IPS-15b (cell line): ENCODE data around the gene RBM38.

Source experiments
- H3K27me3 ChIP-seq: one replicate; pipeline ENCODE4 v1.6.1; 2013; ENCODE audit warnings: low read length; ENCODE audit not compliant: control insufficient read depth, insufficient read depth
- H3K36me3 ChIP-seq: one replicate; pipeline ENCODE4 v1.6.1; 2013; ENCODE audit warnings: low read length; ENCODE audit not compliant: control insufficient read depth, insufficient read depth
- H3K4me1 ChIP-seq: one replicate; pipeline ENCODE4 v1.6.1; 2013; ENCODE audit warnings: mild to moderate bottlenecking, low read length; ENCODE audit not compliant: control insufficient read depth, insufficient read depth
- H3K4me3 ChIP-seq: one replicate; pipeline ENCODE4 v1.5.1; 2013; ENCODE audit warnings: low read depth, low read length
- H3K9ac ChIP-seq: one replicate; pipeline ENCODE4 v1.6.1; 2013; ENCODE audit warnings: low read depth, mild to moderate bottlenecking, low read length
- H3K9me3 ChIP-seq: one replicate; pipeline ENCODE4 v1.6.1; 2013; ENCODE audit warnings: mild to moderate bottlenecking, low read length; ENCODE audit not compliant: control insufficient read depth, insufficient read depth

RBM38 gene

DNA sequence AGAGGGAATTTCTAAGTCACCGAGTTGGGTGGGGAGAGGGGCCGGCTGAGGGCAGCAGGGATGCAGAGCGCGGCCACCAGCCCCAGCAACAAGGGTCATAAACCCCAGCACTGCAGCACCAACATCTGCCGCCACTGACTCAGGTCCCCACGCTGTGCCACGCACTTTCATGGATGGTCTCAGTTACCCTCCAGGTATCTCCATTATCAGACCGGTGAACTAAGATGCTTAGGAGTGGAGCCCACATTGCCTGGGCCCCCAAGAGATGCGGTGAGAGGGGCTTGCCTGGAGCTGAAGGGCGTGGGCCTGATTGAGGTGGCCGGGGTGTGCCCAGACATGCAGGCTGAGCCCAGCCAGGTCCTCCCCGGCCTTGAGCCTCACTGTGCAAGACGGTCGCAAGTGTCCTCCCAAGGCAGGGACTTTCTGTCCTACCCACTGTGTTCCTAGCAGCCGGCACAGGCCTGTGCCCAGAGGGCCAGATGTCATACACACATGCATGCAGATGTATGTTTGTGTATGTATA, 19.3 kb downstream of the RBM38 start:
- Histone ChIP-seq H3K4me3 (no peak overlapping the region), H3K36me3 (peaks cover 37% of the 10 kb centered on the region), H3K27me3 (no peaks in the 10 kb centered on the region), H3K4me1 (no peaks in the 10 kb centered on the region), H3K9me3 (no peaks in the 10 kb centered on the region), H3K9ac (no peak overlapping the region)

DNA sequence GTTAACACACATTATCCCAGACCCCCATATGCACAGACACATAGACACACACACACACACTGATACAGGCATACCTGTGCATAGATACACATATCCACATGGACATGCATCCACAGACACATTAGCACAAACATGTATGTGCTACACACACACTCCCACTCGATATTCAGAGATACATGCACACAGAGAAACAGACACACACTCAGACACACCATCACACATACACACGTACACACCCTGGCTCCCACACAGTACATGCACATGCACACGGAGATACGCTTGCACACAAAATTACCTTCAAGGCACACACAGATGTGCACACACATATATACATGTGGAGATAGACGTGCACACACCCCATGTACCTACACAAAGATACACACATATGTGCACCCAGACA, 19.7 kb downstream of the RBM38 start:
- H3K36me3 ChIP-seq, result peaks cover 32% of the 10 kb centered on the region
- H3K4me1 ChIP-seq, result no peaks in the 10 kb centered on the region
- H3K9ac ChIP-seq, result no peak overlapping the region
- H3K9me3 ChIP-seq, result no peaks in the 10 kb centered on the region
- no peaks in the 10 kb centered on the region for H3K27me3 ChIP-seq
- no peak overlapping the region for H3K4me3 ChIP-seq

DNA sequence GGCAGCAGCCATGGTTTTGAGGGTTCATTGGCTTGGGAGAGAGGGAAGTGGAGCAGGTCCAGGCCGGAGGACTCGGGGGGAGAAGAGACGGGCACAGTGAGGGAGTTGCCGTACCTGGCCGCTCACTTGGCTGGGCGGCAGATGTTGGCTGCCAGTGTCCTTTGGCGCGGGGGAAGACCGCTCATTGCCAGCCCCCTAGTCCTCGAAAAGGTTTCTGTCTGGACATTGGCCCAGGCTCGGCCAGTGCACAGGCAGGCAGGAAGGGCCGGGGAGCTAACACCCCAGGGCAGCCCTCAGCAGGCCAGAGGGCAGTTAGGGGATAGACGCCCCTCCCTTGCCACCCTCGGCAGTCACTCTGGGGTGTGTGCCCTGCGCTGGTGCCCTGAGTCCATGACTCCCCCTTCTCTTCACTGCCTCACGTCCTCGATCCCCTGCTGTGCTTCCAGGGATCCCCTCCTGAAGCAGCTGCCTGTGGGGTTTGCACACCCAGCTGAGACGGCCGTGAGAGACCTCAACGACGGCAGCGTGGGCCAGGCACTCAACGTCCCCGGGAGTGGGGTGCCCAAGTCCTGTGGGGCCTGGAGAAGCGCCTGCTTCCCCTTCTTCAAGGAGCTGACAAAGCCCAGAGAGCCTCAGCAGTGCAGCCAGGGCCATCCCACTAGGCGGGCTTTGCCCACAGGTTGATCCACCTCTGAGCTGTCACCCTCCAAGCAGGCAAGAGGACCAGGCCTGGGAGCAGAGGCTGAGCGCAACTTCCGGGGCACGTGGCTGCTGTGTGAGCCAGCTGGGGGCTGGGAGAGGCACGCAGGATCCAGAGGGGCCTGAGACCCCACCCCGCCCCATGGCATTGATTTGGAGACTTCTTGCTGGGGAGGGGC, 20.4 kb downstream of the RBM38 start:
- no peak overlapping the region for H3K4me3 ChIP-seq
- no peak overlapping the region for H3K9ac ChIP-seq
- no peaks in the 10 kb centered on the region for H3K4me1 ChIP-seq
- peaks cover 28% of the 10 kb centered on the region for H3K36me3 ChIP-seq
- no peaks in the 10 kb centered on the region for H3K9me3 ChIP-seq
- H3K27me3 ChIP-seq, result no peaks in the 10 kb centered on the region

DNA sequence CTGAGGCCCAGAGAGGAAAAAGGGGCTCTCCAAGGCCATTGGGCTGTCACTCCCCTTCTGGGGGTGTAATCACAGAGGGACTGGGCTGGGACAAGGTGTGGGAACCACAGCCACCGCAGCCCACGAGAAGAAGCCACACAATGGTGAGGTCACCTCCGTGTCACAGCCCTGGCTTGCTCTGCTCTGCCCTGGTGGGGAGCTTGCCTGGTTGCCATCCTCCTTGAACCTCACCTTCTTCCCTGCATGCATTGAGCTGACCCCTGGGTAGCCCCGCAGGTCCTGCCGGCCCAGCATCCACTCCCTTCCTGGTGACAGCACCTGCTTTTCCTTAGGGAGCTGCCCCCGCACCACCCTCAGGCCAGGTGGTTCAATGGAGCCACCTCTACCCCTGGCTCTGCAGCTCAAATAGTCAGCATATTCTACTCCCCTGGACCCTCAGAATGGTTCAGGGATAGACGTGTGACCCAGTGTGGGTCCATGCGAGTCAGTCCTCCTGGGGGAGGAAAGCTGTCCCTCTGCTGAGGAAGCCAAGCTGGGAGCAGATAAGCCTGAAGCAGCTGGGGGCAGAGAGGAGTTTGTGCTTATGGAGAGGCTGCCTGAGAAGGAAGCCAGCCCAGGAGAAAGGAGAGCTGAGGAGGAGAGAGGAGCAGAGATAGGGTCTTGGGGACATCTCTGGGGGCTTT, 21.3 kb downstream of the RBM38 start:
- no peaks in the 10 kb centered on the region for H3K4me1 ChIP-seq

DNA sequence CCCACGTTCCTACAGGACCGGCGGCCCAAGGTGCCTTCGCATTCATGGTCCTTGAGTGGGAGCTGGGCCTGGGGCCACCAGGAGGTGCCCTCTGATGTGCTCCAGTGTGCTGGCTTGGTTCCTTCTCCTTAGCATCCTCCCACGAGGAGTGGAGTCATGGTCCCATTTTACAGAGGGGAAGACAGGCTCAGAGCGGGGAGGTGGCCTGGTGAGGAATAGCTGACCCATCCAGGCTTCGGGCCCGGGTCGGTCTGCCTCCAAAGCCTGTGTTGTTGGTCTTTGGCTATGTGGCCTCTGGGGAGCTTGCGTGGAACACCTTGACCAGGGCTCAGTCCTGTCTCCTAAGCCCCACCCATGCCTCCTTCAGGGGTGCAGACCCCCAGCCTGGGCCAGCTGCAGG, 22.8 kb downstream of the RBM38 start:
- no peaks in the 10 kb centered on the region for H3K27me3 ChIP-seq
- peaks cover 8% of the 10 kb centered on the region for H3K36me3 ChIP-seq
- no peaks in the 10 kb centered on the region for H3K4me1 ChIP-seq
- H3K9me3 ChIP-seq, result no peaks in the 10 kb centered on the region
- no peak overlapping the region for H3K4me3 ChIP-seq
- H3K9ac ChIP-seq, result no peak overlapping the region

More for the DNA sequence above, 21.3 kb downstream of the RBM38 start:
- Histone ChIP-seq H3K27me3 (no peaks in the 10 kb centered on the region), H3K4me3 (no peak overlapping the region), H3K9ac (no peak overlapping the region), H3K36me3 (peaks cover 22% of the 10 kb centered on the region), H3K9me3 (no peaks in the 10 kb centered on the region)

DNA sequence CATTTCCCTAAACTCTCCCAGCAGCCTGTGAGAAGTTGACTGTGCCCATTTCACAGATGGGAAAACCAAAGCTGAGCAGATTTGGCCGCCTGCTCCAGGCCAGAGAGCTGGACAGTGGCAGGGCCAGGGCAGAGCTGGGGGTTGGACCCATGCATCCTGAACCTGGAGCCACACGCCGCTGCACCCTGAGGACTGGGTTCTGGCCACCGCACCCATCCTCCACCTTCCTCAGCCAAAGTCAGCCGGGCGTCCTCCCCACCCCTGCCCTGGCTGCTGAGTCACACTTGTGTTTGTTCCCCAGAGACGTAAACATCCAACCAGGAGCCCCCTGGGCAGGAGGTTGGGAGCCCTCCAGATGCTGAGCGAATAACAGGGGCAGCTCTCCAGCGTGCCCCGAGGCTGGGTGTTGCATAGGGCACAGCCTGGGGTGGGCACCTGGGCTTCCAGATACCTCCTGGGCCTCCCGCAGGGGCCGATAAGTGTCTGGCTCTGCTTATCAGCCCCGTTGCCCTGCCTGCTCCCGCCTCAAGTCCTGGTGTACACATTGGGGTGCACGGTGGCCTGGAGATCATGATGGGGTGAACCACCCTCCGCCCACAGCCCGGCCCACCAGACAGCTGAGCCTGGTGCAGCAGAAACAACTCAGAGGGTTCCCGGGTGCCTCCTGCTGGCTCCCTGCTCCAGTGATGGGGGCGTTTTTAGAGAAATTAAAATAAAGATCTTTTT, 23.8 kb downstream of the RBM38 start:
- no peak overlapping the region for H3K9ac ChIP-seq
- no peaks in the 10 kb centered on the region for H3K27me3 ChIP-seq
- no peak overlapping the region for H3K4me3 ChIP-seq
- H3K9me3 ChIP-seq, result no peaks in the 10 kb centered on the region
- no peaks in the 10 kb centered on the region for H3K36me3 ChIP-seq
- H3K4me1 ChIP-seq, result no peaks in the 10 kb centered on the region

DNA sequence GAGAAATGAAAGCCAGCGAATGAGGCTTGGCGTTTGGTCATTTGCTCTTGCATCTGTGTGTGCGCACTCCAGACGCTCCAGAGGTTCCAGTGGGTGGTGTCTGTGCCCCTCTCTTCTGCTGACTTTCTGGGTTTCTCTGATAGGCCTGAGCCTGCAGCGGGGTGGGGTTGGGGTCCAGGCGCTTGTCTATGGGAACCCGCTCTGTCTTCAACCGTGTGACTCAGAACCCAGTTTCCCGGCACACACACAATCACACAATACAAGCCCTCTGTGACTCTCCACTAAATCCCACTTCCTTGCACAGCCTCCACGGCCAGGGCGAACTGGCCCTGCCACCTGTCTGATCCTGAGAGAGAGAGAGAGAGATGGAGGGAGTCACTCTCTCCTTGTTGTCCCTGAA, 24.6 kb downstream of the RBM38 start:
- no peak overlapping the region for H3K9ac ChIP-seq
- no peak overlapping the region for H3K4me3 ChIP-seq
- no peaks in the 10 kb centered on the region for H3K36me3 ChIP-seq
- no peaks in the 10 kb centered on the region for H3K27me3 ChIP-seq
- no peaks in the 10 kb centered on the region for H3K4me1 ChIP-seq
- no peaks in the 10 kb centered on the region for H3K9me3 ChIP-seq

DNA sequence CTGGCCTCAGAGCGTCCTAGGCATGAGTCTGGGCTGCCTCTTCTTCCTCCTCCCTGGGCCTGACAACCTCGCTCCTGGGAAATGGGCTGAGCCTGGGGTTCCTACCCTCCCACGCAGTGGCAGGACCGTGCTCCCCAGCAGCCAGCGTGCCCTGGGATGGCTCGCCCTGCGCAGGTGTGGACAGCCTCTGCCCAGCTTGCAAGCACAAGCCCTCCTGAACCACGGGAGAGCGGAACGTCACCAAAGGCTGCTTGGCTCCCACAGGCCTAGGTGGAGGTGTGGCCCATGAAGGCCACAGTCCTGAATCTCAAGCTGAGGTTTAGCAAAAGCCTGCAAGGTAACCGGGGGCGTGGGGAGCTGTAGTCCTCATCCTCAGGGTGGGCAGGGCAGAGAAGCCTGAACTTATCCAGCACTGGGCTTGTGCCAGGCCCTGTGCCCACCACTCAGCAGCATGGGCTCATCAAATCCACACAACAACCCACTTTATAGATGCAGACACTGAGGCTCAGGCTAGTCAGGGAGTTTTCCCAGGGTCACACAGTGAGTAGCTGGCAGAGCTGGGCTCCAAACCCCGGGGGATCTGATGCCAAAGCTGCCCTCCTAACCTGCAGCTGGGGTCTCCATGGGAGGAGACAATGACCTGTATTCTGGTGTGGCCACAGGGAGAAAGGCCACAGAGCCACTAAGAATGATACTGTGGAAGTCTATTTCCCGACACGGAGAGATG, 25.3 kb downstream of the RBM38 start:
- Histone ChIP-seq H3K4me3 (no peak overlapping the region), H3K36me3 (no peaks in the 10 kb centered on the region), H3K27me3 (no peaks in the 10 kb centered on the region), H3K9ac (no peak overlapping the region), H3K4me1 (no peaks in the 10 kb centered on the region), H3K9me3 (no peaks in the 10 kb centered on the region)

DNA sequence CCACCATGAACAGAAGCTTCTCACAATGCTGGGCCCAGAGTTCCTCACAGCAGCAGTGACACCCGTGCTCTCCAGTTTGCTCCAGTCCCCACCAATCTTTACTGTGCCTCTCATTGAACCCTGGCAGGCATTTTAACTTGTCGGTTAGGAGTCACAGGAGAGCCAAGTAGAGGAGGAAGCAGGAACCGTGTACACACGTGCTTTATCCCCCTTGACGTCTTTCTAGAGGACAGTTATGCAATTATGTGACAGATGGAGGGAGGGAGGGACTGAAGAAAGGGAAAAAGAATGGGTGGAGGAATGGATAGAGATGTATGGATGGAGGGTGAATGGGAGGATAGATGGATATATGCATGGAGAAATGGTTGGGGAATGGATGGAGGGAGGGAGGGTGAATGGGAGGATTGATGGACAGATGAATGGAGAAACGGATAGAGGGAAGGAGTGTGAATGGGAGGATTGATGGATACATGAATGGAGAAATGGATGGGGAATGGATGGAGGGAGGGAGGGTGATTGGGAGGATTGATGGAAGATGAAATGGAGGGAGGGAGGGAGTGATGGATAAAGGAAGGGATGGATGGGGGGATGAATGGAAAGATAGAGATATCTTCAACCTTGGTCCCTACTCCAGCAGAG, 26.0 kb downstream of the RBM38 start:
- Histone ChIP-seq H3K9me3 (no peaks in the 10 kb centered on the region), H3K9ac (no peak overlapping the region), H3K27me3 (no peaks in the 10 kb centered on the region)

DNA sequence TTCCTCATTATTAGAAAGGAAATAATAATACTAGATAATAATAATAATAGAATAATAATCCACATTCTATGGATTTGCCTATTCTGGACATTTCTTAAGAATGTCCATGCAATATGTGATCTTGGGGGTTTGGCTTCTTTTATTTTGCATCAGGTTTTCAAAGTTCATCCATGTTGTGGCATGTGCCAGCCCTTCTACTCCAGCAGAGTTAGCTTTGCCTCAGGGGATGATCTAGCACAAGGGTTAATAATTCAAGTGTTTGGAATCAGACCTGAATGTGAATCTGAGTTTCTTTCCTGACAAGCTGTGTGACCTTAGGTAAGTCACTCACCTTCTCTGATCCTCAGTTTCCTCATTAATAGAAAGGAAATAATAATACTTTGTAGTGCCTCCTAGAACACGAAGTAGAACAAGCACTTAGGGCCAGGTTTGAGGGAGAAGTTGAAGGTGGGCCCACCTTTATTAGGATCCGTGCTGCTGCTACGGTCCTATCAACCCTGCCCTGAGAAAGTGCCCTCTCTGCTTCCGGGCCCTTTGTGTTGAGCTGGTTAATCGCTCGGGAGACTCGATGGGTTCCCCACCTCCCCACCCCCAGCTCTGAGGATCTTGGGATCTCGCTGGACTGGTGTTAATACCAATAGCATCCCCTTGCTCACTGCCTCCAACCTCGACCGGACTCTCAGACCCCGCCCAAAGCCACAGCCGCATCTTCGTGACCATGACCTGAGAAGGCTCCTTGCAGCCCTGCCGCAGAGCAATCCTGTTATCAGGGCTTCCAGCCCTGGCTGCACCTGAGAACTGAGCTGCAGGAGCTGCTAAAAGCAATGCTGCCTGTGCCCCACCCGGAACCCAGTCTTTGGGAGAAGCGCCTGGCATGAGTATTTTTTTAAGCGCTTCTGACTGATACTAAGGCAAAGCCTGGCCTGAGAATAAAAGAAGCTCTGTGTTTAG, 26.9 kb downstream of the RBM38 start:
- Histone ChIP-seq H3K4me3 (no peak overlapping the region), H3K36me3 (no peaks in the 10 kb centered on the region), H3K4me1 (no peaks in the 10 kb centered on the region), H3K27me3 (no peaks in the 10 kb centered on the region), H3K9me3 (no peaks in the 10 kb centered on the region), H3K9ac (no peak overlapping the region)

More for the DNA sequence above, 26.0 kb downstream of the RBM38 start:
- no peaks in the 10 kb centered on the region for H3K36me3 ChIP-seq
- no peak overlapping the region for H3K4me3 ChIP-seq
- no peaks in the 10 kb centered on the region for H3K4me1 ChIP-seq
